Muscle of back (tissue), 11 donors: ENCODE data around the gene DNASE1L3. TPM values are rescaled to one million over a fixed set of nuclear protein-coding genes. Genes with fewer than 3 reads are reported as not detected.

ENCODE experiments used
- DNase-seq, 3 donors: peaks; one replicate each; pipeline versions ENCODE4 v3.0.0 to v3.0.0-alpha.2; 2013
- polyA plus RNA-seq, 10 donors: library from polyadenylated mRNA; unstranded; fragments of 120-200 nt; gene quantifications; one replicate each; pipeline ENCODE4 v1.2.1, GENCODE V29; 2013; ENCODE audit not compliant: insufficient read length in 10 of 10

Gene DNASE1L3
- polyA plus RNA-seq, 10 donors = 0.23 to 2.1 (median 0.79) TPM

GRCh38 chr3:58161435-58162398 is 49.1 kb downstream of the DNASE1L3 start:
- DNase-seq = peak in 2 of 3 donors; percentile 60 to 82

- no peak for DNase-seq
Measured at GRCh38 chr3:58160399-58160798, 50.4 kb downstream of the DNASE1L3 start.

GRCh38 chr3:58158442-58159153 is 52.2 kb downstream of the DNASE1L3 start:
- no peak for DNase-seq

- DNase-seq = no peak
Measured at GRCh38 chr3:58157700-58158099, 53.1 kb downstream of the DNASE1L3 start.

GRCh38 chr3:58155838-58156237 is 54.9 kb downstream of the DNASE1L3 start:
- DNase-seq = no peak

- no peak for DNase-seq
Measured at GRCh38 chr3:58154626-58155449, 55.9 kb downstream of the DNASE1L3 start.

GRCh38 chr3:58153371-58153770 is 57.4 kb downstream of the DNASE1L3 start:
- no peak for DNase-seq

GRCh38 chr3:58152225-58153015 is 58.4 kb downstream of the DNASE1L3 start:
- no peak for DNase-seq

GRCh38 chr3:58151637-58152036 is 59.1 kb downstream of the DNASE1L3 start:
- DNase-seq = peak in 1 of 3 donors; percentile 18

GRCh38 chr3:58150810-58151199 is 60.0 kb downstream of the DNASE1L3 start:
- no peak for DNase-seq

GRCh38 chr3:58150130-58150809 is 60.5 kb downstream of the DNASE1L3 start:
- DNase-seq = no peak

GRCh38 chr3:58148049-58148448 is 62.7 kb downstream of the DNASE1L3 start:
- DNase-seq = no peak

- DNase-seq = no peak
Measured at GRCh38 chr3:58144478-58145325, 66.1 kb downstream of the DNASE1L3 start.

- DNase-seq = no peak
Measured at GRCh38 chr3:58143417-58144055, 67.2 kb downstream of the DNASE1L3 start.

Other genes with a start within 250 kb of the DNASE1L3 start
- gene FLNB, start 202.6 kb downstream of the DNASE1L3 start, polyA plus RNA-seq = 10 to 100 TPM; 52.9 to 88.3 (median 63.2) TPM
- gene ABHD6, start 26.8 kb upstream of the DNASE1L3 start, polyA plus RNA-seq = 1 to 10 TPM; 3.6 to 6.8 (median 4.2) TPM
- gene RPP14, start 95.3 kb upstream of the DNASE1L3 start, polyA plus RNA-seq = 10 to 100 TPM; 14.2 to 27.0 (median 20.3) TPM
- 10 to 100 TPM in 5 of 10 donors, 1 to 10 TPM in 5; 8.2 to 15.4 (median 10.2) TPM for gene HTD2, start 95.5 kb upstream of the DNASE1L3 start, polyA plus RNA-seq
- 10 to 100 TPM; 14.2 to 29.3 (median 20.2) TPM for gene PXK, start 121.9 kb upstream of the DNASE1L3 start, polyA plus RNA-seq
- gene PDHB, start 222.9 kb upstream of the DNASE1L3 start, polyA plus RNA-seq = 10 to 100 TPM; 71.8 to 85.7 (median 78.2) TPM